Activated CD8-positive, alpha-beta memory T cell treated with anti-CD3 and anti-CD28 coated beads, Interleukin-2, amount 50 U/mL, for 4 hours (primary cell): ENCODE measurements around the gene LSM4.
"Not testable (repeated sequence)": the region's sequence is repeated elsewhere in the genome, so short reads cannot be mapped to it uniquely, and the experiment has no call there.

ENCODE experiments used
- DNase-seq: peaks from one replicate; pipeline ENCODE4 v3.0.0-alpha.2; 2020

LSM4 gene

DNA sequence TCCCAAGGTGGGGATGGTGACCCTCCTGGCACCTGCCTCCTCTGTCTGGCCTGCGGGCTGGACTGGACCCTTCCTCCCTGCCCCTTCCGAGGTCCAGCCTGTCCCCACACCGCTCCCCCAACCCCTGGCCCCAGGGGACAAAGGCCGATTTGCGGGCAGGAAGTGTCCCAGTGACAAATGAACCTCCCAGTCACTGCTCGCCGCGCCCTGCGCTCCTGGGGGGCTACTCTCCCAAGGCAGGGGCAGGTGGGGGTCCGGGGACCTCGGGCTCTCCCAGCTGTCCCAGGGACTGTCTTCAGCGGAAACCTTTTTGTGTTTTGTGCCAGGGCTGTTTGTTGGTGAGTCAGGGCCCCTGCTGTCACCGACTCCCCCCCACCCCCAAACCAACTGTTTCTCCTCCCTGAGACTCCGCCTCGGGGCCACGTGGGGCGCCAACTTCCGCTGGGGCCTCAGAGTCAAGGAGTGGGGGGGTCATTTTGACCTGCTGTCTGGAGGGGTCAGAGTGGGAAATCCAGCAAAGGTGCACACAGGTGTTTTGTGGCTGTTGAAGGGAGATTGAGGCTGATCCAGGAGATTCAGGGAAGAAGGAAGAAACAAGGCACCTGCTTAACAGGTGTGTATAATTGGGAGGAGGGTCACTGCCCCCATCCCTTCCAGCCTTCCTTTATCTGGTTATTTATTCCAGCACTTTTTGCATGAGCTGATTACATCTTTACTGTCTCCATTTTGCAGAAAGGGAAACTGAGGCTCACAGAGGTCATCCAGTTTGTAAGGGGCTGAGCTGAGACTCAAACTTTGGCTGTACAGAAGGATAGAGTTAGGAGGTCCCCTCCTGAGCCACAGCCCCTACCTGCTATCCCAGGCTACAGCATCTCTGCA, 18.4 kb upstream of the LSM4 start:
- DNase-seq: peak; percentile 74

DNA sequence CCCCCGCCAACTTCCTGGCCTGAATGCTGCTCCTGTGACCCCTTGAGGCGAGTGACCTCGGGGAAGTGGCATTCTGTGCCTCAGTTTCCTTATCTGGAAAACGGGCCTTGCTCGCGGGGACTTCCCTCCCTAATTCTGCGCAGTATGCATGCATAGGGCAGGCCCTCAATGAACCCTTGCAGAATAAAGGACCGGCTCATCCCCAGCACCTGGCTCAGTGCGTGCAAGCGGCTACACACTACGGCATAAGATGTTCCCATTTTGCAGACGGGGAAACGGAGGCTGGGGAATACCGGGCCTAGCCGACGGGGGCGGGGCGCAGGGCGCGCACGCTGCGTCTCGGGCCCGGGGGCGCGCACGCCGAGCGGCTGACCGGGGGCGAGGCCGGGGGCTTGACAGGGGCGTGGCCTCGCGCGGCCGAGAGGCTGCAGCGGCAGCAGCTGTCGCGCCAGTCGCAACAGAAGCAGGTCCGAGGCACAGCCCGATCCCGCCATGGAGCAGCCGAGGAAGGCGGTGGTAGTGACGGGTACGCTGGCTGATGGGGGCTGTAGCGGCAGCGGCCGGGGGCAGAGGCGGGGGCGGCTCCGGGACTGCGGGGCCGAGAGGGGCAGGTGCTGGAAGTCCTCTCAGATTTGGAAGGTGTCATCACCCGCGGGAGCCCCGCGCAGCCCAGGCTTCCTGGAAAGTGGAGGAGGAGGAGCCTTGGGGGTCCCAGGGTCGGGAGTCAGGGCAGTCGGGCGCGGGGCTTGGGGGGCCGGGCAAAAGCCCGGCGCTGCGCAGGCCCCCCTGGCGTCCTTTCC, 17.5 kb upstream of the LSM4 start, which contains the start of gene PGPEP1:
TSS of gene PGPEP1 (plus strand) at position 409 of the 800 bp plus-strand sequence. CDS start at position 493, 84 bp downstream.
- DNase-seq: peak; percentile 71

DNA sequence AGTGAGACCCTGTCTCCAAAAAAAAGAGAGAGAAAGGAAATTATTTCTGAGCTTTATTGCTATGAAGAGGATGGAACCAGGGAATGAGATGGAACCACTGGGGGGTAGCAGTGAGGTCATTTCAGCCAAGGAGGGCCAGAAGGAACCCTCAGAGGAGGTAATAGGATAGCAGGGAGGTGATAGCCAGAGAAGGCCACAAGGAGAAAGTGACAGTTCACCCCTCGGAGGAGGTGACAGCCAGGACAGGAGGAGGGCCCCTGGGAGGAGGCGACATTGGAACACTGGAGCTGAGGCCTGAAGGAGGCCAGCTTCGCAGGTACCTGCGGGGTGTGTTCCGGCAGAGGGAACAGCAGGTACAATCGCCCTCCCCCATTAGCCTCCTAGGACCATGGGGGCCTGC, 16.8 kb upstream of the LSM4 start:
- no peak for DNase-seq

DNA sequence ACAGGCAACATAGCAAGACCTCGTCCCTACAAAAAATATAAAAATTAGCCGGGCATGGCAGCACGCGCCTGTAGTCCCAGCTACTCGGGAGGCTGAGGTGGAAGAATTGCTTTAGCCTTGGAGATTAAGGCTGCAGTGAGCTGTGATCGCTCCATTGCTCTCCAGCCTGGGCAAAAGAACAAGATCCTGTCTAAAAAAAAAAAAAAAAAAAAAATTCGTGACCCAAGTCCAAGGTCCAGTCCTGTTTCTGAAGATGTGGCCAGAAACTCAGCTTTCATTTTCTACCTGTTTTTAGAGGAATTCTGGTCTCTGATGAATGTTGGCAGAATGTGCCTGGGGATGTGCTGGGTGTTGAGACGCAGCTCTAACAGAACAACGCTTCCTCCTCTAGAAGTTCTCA, 15.7 kb upstream of the LSM4 start:
- no peak for DNase-seq

DNA sequence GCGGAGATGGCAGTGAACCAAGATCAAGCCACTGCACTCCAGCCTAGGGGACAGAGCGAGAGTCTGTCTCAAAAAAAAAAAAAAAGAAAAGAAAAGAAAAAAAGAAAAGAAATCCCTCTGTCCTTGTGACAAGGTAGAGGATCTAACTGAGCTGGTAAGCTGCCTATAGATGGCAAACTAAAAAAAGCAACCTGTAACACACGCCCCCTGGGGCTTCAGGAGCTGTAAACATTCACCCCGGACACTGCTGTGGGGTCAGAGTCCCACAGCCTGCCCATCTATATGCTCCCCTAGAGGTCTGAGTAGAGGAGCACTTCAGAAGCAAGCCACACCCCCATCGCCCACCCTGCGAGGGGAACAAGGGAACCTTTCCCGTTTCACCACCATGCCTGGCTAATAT, 13.2 kb upstream of the LSM4 start:
- DNase-seq: no peak

DNA sequence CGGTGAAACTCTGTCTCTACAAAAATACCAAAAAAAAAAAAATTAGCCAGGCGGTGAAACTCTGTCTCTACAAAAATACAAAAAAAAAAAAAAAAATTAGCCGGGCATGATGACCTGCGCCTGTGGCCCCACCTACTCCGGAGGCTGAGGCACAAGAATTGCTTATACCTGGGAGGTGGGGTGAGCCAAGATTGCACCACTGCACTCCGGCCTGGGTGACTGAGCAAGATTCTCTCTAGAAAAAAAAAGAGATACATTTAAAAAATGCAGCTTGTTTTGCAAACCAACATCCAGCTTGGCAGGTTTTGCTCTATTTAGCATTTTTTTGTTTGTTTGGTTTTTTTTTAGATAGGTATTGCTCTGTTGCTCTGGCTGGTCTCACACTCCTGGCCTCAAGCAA, 10.8 kb upstream of the LSM4 start:
- DNase-seq: no peak

DNA sequence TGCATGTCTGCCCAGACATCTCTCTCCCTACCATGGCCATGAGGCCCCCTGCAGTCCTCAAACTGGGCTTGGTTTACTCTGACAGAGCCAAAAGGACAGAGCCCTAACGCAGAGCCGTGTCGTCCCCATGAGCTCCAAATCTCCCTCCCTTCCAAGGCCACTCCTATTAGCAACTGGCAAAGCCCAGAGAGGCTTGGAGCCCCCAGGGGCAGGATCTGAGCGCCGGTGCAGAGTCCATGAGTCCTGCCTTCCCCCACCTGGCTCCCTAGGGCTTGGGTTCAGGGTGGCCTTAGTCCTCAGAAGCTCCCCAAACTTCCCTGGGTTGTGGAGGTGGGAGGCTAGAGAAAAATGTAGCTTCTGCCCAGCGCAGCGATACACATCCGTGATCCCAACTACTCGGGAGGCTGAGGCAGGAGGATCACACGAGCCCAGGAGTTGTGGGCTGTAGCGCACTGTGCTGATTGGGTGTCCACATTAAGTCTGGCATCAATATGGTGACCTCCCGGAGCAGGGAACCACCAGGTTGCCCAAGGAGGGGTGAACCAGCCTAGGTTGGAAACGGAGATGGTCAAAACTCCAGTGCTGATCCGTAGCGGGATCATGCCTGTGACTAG, 10.1 kb upstream of the LSM4 start:
- no peak for DNase-seq

DNA sequence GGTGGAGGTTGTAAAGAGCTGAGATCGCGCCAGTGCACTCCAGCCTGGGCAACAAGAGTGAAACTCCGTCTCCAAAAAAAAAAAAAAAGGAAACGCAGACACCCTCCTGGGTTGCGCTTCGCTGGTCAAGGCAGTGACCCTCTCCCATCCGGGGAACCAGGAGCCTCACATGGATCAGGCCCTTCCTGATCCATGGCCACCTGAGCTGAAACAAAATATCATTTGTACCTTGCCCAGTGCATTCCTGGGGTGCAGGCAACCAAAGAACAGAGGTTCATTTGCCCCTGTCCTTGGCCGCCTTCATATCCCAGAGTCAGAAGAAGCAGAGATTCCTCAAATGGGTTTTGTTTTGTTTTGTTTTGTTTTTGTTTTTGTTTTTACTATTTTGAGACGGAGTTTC, 8.0 kb upstream of the LSM4 start:
- no peak for DNase-seq

DNA sequence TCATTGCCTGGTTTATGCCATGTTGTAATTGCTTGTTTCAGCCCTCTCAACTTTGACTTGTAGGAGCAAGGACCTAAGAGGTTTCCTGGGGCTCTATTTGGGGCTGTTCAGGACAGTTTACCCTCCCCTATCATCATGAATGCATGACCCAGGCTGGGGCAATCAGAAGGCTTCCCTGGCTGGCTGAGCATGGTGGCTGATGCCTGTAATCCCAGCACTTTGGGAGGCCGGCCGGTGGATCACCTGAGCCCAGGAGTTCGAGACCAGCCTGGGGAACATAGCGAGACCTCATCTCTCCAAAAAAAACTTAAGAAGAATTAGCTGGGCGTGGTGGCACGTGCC, 6.1 kb upstream of the LSM4 start:
- DNase-seq: no peak

DNA sequence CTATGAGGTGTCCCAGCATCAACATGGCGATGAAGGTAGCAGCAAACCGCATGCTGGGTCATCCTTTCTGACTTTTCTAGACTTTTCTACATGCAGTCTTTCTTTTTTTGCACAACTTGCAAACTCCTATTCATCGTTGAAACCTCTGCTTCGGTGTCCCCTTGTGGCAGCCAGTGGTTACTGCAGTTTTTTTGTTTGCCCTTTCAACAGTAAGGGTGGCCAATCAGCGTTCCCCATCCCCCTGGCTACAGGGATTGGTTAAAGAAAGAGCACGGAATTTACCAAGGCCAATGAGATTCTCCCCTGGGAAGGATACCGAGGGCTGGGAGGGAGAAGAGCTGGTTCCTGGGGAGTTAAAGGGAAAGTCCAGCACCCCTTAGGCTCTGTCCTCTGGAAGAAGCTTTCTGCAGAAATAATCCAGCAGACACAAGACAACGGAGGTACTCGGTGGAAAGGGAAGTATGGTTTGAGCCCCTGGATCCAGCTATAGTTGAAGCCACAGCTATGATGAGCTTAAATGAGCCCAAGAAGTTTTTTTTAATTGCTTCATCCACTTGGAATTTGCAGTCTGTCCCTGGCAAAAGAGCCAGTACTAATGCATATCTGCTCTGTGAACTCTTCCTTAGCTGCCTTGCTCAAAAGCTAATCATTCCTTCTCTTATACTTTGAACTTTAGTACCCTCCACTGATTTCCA, 5.6 kb upstream of the LSM4 start:
- peak; percentile 83 for DNase-seq

DNA sequence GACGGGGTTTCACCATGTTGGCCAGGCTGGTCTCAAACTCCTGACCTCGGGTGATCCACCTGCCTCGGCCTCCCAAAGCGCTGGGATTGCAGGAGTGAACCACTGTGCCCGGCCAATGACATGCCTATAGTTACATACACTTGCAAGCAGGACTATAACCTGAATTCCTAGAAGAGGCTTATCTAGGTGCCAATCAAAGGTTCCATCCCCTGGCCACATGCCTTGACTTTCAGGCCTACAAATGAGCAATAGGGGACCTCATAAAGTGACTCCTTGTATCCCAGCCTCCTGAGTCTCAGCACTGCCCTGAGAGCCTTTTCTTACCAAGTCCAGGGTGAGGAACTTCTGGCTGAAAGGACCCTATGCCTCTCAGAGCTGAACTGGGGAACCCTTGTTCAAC, 3.9 kb upstream of the LSM4 start:
- no peak for DNase-seq

DNA sequence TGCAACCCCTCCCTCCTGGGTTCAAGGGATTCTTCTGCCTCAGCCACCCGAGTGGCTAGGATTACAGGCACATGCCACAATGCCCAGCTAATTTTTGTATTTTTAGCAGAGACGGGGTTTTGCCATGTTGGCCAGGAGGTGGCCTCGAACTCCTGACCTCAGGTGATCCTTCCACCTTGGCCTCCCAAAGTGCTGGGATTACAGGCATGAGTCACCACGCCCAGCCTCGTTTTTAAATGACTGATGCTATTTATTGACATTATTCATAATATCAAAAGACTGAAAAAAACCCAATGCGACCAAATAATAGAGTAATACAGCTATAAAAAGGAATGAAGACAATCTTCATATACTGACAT, 1.5 kb upstream of the LSM4 start:
- DNase-seq: not testable (repeated sequence)

DNA sequence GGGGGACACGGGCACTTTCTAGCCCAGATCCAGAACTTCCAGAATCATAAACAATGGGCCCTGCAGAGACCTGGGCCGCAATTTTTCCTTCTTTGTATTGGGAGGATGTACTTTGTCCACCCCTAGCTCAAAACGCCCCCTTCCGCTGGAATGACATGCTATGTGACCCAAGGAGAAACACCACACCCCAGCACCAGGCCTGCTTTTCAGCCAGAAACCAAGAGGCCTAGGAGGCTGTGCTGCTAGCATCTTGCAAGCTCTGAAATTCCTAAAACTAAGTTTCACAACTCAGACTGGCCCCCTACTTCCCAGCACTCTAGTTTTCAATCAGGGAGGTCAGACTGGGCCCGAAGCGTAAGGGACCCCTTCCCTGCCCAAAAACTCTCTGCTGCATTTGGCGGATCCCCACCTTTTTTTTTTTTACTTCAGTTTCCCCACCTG, 538 bp downstream of the LSM4 start:
- no peak for DNase-seq

DNA sequence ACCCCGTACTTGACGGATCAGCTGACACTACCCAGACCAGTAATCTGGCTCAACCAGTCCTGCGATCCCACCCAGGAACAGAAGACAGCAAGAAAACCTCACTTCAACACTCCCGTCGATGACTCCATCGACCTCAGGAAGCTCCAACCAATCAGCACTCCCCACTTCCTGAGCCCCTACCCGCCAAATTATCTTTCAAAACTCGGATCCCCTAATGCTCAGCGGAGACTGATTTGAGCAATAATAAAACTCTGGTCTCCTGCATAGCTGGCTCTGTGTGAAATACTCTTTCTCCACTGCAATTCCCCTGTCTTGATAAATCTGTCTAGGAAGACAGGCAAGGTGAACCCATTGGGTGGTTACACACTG, 1.2 kb downstream of the LSM4 start:
- no peak for DNase-seq

DNA sequence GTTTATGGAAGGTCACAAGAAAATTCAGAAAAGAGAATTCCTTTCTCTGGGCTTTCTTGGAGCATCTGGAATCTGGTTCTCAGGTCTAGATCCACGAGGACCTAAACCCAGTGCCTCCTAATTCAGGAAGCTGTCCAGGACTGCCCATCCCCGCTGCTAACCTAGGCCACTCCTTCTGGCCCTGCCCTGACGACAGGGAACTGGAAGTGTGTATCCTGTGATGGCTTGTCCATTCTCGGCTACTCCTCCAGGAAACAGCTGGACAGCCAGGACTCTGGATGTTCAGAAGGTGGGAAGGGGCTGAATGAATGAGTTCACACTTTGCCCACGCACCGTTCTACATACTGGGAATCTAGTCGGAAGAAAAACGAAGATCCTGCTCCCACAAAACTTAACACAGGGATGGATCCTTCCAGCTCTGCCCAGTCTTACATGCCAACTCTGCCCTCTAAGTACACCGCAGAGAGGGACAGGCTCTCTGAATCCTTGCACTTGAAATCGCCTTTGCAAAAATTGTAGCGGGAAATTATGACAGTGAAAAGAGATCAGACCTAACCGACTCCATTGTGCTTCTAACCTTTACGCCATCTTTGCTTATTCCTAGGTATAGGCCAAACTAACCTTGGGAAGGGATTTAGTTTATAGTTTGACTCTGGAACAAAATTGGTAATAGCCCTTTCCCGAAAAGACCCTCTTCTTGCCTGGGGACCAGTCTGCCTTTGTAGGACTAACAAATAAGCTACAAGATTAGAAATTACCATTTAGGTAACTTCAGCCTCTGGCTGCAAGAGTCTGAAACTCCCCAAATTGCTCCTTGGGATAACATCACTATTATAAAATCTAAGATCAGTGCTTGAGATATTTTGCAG, 1.8 kb downstream of the LSM4 start:
- DNase-seq: no peak

DNA sequence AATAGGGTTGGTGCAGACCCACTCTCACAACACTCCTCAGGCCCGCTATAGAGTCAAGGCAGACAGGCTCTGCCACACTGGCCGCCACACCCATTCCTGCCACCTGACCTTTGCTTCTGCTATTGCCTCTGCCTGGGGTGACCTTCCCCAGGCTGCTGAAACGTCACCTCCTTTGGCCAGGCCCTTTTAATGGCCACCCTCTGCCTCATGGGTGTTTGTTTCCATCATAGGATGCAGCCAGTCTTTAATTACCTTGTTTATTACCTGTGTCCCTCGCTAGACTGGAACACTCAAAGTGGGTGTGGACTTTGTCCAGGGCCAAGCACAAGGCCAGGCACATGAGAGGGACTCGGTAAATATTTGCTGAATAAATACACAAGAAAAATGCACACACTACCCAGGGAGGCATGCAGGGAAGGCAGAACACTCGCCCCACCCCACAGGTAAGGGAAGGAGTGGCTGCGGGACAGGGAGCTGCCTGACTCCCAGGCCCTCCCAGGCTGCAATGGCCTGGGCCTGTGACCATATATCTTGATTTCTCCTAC, 3.2 kb downstream of the LSM4 start:
- DNase-seq: no peak

DNA sequence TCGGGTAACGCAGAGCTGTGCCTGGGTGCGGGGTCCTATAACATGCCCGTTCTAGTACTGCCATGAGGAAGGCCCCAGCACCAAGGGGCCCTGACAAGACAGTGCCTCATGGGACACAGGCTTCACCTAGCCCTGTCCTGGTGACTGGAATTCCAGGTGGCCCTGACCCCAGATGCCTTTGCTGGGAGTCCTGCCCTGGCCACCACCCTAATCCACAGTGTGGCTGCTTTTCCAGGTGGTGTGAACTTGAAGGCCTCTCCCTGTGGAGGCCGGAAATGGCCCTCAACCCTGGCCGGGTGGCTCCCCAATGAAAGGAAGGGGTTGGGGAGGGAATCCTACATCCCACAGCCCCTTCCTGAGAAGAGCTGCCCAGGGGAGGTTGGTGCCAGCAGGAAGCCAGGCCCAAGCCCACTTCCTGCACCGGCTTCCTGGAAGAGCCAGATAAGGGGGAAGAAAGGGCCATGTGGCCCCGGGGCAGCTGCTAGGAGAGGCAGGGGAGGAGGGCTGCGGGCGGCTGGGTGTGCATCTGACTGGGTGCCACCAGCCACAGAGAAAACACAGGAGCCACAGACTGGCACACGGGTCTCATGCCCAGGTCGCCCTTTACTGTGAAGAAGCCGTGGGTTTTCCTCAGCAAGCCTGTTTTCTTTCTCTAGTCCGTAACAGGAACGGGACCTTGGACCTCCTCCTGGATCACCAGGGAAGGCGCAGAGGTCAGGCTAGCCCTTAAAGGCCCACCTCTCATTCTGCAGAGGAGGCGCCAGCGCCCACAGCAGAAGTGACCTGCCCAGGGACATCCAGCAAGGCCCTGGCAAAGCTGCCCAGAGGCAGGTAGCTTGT, 4.7 kb downstream of the LSM4 start:
- peak; percentile 54 for DNase-seq

DNA sequence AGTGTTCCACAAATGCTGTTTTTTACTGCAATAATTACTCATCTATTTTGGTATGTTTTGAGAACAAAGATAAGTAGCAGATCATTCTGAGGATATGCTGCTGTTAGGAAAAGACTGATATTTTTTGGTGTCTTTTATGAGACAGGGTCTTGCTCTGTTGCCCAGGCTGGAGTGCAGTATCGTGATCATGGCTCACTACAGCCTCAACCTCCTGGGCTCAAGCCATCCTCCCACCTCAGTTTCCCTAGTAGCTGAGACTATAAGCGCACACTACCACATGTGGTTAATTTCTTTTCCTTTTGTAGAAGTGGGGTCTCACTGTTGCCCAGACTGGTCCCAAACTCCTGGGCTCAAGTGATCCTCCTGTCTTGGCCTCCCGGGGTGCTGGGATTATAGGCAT, 9.5 kb downstream of the LSM4 start:
- no peak for DNase-seq

DNA sequence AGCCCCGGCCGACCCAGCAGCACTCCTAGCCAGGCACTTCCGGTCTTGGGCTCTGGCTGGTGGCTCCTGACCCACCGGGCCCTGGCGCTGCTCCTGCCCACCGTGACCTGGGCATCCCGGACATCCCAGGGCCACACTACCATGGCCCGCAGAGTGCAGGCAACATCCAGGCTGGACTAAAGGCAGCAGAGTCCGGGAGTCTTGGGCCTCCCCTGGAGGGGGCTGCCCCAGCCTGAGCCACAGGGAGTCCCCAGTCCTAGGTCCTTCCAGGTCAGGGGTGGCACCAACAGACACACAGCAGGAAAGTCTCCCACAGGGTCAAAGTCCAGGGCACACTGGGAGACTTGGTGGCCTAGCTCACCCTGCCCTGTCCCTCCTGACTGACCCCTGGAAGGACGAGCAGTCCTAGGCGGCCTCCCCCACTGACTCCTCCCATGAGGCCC, 10.8 kb downstream of the LSM4 start:
- no peak for DNase-seq

DNA sequence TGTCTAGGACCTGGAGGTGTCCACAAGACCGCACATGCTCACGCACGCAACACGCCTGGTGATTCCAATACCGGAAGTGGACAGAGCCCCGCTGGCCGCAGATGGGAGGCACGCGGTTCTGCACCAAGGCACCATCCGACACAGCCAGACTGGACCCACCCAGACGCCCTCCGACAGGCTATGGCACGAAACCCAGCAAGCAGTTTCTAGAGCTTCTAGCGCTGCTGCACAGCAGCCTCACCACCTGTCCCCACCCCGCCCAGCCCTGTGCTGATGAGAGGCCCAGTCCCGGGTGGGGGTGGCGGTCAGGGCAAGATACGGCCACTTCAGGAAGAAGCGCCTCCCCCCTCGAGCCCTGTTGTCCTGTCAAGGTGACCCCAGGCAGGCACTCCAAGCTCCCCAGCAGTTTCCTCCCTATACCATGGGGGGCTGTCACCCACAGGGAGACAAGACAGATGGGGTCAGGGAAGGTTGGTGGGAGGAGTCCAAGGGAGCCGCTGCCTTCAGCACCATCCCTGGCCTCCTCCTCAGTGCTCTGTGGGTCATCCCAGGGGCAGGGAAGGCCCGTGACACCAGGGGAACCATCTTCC, 11.3 kb downstream of the LSM4 start:
- no peak for DNase-seq

DNA sequence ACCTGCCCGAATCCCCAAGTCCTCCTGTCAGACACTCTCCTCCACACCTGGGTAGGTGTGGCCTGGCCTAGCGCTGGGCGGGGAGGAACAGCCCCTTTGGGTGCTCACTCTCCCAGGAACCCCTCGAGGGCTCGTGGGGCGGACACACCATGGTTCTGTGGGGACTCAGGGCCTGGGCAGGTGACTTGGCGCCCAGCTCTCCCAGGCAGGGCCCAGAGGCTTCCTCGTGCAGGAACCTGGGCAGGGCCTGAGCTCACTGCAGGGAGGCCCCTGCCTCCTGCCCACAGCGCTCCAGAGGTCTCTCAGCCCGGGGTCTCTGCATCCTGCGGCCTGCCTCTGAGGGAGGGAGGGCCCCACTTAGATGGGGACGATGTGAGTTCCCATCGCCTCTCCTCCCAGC, 11.9 kb downstream of the LSM4 start:
- no peak for DNase-seq
